ENCODE measurements around the gene COPS7B. TPM values are rescaled to one million over a fixed set of nuclear protein-coding genes. Genes with fewer than 3 reads are reported as not detected.

The COPS7B gene
- 23.9 and 28.4 TPM in 2 replicates for total RNA-seq

DNA sequence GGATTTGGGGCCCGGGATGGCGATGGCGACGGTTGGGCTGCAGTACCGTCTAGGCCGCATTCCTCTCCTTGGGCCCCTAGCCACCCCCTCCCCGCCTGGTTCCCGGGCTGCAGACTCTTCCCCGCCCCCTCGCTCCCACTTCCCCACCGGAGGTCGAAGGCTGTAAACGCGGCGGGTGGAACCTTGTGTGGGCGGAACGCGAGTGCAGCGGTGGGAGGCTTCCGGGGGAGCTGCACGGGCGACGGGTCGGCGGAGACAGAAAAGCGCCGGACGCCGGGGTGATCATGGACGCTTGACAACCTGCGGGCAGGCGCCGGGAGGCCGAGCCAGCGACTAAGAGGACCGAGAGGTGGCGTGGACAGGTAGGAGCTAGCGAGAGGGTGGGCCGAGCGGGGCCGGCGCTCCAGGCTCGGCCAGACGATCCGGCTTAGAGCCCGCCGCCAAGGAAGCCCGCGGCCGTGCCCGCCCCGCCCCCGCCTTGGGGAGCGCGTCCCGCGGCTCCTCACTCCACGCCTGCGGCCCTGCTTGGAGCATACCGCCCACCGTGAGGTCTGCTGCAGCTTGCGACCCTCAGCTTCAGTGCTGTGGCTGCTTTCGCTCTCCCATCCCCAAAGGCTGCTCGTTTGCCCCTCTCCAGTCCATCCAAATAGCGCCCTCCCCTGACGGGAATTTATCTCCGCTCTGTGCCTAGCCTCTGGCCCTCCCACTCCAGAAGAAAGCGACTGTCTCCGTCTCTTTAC lies at the start of gene COPS7B:
Gene COPS7B, plus strand, starts transcription at position 269 of the 740 bp plus-strand sequence. CDS start 2,126 bp downstream, outside the sequence.

DNA sequence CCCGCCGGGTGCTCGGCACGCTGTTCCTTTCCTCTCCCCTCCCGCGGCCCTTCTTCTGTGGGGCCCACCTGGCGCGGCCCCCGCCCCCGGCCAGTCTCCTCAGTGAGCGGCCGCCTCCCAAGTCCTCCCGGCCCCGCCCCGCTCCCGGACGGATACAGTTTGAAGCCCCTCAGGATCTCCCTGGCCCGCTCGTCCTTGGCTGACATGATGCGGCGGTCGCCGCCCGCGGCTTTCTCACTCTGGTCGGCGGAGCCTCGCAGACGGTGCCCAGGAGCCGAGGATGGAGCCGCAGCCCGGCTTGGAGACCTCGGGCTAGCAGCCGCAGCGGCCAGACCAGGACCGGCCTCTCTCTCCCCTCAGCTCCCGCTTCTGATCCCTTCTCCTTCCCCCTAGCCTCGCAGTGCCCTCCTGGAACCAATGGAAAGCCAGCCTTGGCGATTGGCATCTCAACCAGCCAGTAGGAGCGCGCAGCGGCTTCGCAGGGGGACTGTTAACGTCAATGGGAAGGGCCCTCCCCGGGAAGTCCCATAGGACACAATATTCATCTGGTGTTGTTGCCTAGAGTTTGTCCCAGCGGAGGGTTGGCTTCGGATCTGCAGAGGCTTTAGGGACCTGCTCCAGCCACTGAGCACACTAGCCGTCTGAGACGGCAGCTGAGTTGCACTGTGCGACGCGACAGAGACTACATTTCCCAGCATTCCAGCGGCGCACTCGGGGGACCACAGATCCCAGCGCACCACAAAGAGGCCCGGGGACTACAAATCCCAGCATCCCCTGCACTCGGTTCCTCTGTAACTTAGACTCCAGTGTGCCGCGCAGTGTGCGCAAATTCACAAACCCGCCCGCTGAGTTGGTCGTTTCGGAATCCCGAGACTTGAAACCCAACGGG lies 5.1 kb upstream of the COPS7B start, which contains the start of gene PDE6D:
Gene PDE6D, minus strand, starts transcription at position 374 of the 889 bp plus-strand sequence. Its CDS starts 168 bp downstream, at position 206.

Other genes with a start within 250 kb of the COPS7B start
- not detected in 2 replicates for gene TEX44, start 193.6 kb upstream of the COPS7B start, total RNA-seq
- 756 and 1,171 TPM in 2 replicates for gene PTMA, start 77.9 kb upstream of the COPS7B start, total RNA-seq
- gene PDE6D, start 5.2 kb upstream of the COPS7B start, total RNA-seq = 43.0 and 43.3 TPM in 2 replicates
- gene NPPC, start 140.0 kb downstream of the COPS7B start, total RNA-seq = not detected in 2 replicates
- gene DIS3L2, start 175.3 kb downstream of the COPS7B start, total RNA-seq = 19.6 and 22.7 TPM in 2 replicates